IMR-90 (cell line): ENCODE data around the gene PAK5.

Experiments
- CEBPB ChIP-seq: IDR thresholded peaks from 2 replicates; pipeline ENCODE4 v1.6.1; 2012; ENCODE audit warnings: low read depth, low read length, improper control_type of control experiment
- MAFK ChIP-seq: IDR thresholded peaks from 2 replicates; pipeline ENCODE4 v1.6.1; 2012; ENCODE audit warnings: low read depth, low read length, improper control_type of control experiment
- MAZ ChIP-seq: IDR thresholded peaks from 2 replicates; pipeline ENCODE4 v1.6.1; 2012; ENCODE audit warnings: low read depth, mild to moderate bottlenecking, low read length, improper control_type of control experiment, moderate library complexity, borderline replicate concordance
- POLR2A ChIP-seq: IDR thresholded peaks from 2 replicates; pipeline ENCODE4 v1.6.1; 2012; ENCODE audit warnings: mild to moderate bottlenecking, low read depth, low read length
- RCOR1 ChIP-seq: IDR thresholded peaks from 2 replicates; pipeline ENCODE4 v1.6.1; 2012; ENCODE audit warnings: mild to moderate bottlenecking, low read length, improper control_type of control experiment; ENCODE audit not compliant: insufficient replicate concordance
- RFX5 ChIP-seq: IDR thresholded peaks from 2 replicates; pipeline ENCODE4 v1.8.0; 2012; ENCODE audit warnings: low read depth, mild to moderate bottlenecking, low read length, moderate library complexity
- USF2 ChIP-seq: fragments of 150-350 bp; IDR thresholded peaks from 2 replicates; pipeline ENCODE4 v1.6.1; 2017; ENCODE audit warnings: mild to moderate bottlenecking, antibody characterized with exemption, low read length, low read depth
- TF ChIP-seq, protein P1 (sequence below): conservative IDR thresholded peaks from 2 replicates; pipeline ENCODE4 v1.5.1; 2012; ENCODE audit warnings: mild to moderate bottlenecking, low read depth, low read length, improper control_type of control experiment

- no peak for TF ChIP-seq CEBPB
- TF ChIP-seq, protein P1, sequence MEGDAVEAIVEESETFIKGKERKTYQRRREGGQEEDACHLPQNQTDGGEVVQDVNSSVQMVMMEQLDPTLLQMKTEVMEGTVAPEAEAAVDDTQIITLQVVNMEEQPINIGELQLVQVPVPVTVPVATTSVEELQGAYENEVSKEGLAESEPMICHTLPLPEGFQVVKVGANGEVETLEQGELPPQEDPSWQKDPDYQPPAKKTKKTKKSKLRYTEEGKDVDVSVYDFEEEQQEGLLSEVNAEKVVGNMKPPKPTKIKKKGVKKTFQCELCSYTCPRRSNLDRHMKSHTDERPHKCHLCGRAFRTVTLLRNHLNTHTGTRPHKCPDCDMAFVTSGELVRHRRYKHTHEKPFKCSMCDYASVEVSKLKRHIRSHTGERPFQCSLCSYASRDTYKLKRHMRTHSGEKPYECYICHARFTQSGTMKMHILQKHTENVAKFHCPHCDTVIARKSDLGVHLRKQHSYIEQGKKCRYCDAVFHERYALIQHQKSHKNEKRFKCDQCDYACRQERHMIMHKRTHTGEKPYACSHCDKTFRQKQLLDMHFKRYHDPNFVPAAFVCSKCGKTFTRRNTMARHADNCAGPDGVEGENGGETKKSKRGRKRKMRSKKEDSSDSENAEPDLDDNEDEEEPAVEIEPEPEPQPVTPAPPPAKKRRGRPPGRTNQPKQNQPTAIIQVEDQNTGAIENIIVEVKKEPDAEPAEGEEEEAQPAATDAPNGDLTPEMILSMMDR = no peak
- no peak for TF ChIP-seq MAZ
- TF ChIP-seq POLR2A = no peak
- TF ChIP-seq RFX5 = no peak
- no peak for TF ChIP-seq RCOR1
- TF ChIP-seq MAFK = no peak
- no peak for TF ChIP-seq USF2
Measured at GRCh38 chr20:9758752-9759151, 80.1 kb downstream of the PAK5 start.
